HepG2 (cell line): ENCODE measurements around the gene TUBB. TPM values are rescaled to one million over a fixed set of nuclear protein-coding genes. Genes with fewer than 3 reads are reported as not detected.

ENCODE experiments used
- ATAC-seq: fragments of 200-7000 bp; cut with Tn5 transposase; 3 replicates; pipeline ENCODE4 v1.9.1; 2020; ENCODE audit warnings: mild to moderate bottlenecking, moderate library complexity
- BruUV-seq: library from RNA; stranded (reverse); fragments of 400-500 nt; replicated peaks from 2 replicates; lab custom pipeline; 2021; lab: Mats Ljungman, UMichigan
- CTCF ChIA-PET: fragments of 300-600 bp; formaldehyde crosslinking; extraction: SDS; loops from one replicate; lab custom pipeline; 2021; ENCODE audit warnings: low total read pairs, inconsistent platforms, low intra/inter-chr PET ratio; lab: Yijun Ruan, JAX
- POLR2A ChIA-PET: fragments of 350-600 bp; sonication (Branson Sonifier 250); formaldehyde crosslinking; loops from one replicate; lab custom pipeline; 2020; ENCODE audit warnings: antibody characterized with exemption, inconsistent platforms; lab: Yijun Ruan, JAX
- DNase-seq: peaks from one replicate; pipeline ENCODE4 v3.0.0-alpha.2; 2015; ENCODE audit warnings: low spot score
- FAIRE-seq: peaks from 3 replicates; lab custom pipeline; 2011; peaks lifted over from hg19 to GRCh38; lab: Jason Lieb, UNC
- H2AFZ ChIP-seq: one replicate; pipeline ENCODE4 v1.6.1; 2011; ENCODE audit warnings: low read length, inconsistent platforms
- H3K27ac ChIP-seq: fragments of 300-600 bp; 3 replicates; pipeline ENCODE4 v1.8.0; 2011; ENCODE audit warnings: mixed run types, mild to moderate bottlenecking, mixed read lengths, low read length, inconsistent platforms; ENCODE audit not compliant: insufficient read depth; ENCODE audit errors: extremely low read length
- H3K27me3 ChIP-seq, 2 experiments: fragments of 200-600 bp in 1 of 2; 2 replicates in 1 of 2; 3 replicates in 1 of 2; pipeline versions ENCODE4 v1.6.0 to v1.8.0; 2011; ENCODE audit warnings: low read length in 2 of 2, mild to moderate bottlenecking in 2 of 2, moderate library complexity in 2 of 2, inconsistent platforms in 1 of 2; ENCODE audit not compliant: insufficient read depth in 2 of 2, control insufficient read depth in 1 of 2
- H3K36me3 ChIP-seq, 2 experiments: fragments of 200-600 bp in 1 of 2; replicated peaks in 1 of 2; 2 replicates in 1 of 2; 3 replicates in 1 of 2; pipeline versions ENCODE4 v1.5.1 to v1.8.0; 2011; ENCODE audit warnings: low read length in 2 of 2, inconsistent platforms in 1 of 2; ENCODE audit not compliant: insufficient read depth in 2 of 2, control insufficient read depth in 1 of 2
- H3K4me1 ChIP-seq: 2 replicates; pipeline ENCODE4 v1.5.1; 2012; ENCODE audit warnings: low read length, inconsistent platforms; ENCODE audit not compliant: insufficient read depth
- H3K4me2 ChIP-seq: 2 replicates; pipeline ENCODE4 v1.6.0; 2011; ENCODE audit warnings: low read depth, low read length, inconsistent platforms
- H3K4me3 ChIP-seq, 3 experiments: fragments of 200-600 bp in 1 of 3; sonication (generic), shearing (Covaris generic) in 1 of 3; replicated peaks in 1 of 3; 2 replicates each; pipeline ENCODE4 v1.5.1; 2011 to 2016; ENCODE audit warnings: low read length in 3 of 3, inconsistent platforms in 2 of 3, low read depth in 2 of 3, mild to moderate bottlenecking in 2 of 3, control low read depth in 1 of 3, mixed read lengths in 1 of 3; ENCODE audit not compliant: insufficient read depth in 1 of 3
- H3K79me2 ChIP-seq: one replicate; pipeline ENCODE4 v1.6.1; 2011; ENCODE audit warnings: low read length, inconsistent platforms; ENCODE audit not compliant: insufficient read depth
- H3K9ac ChIP-seq: 2 replicates; pipeline ENCODE4 v1.6.0; 2011; ENCODE audit warnings: mild to moderate bottlenecking, low read depth, low read length, inconsistent platforms; ENCODE audit not compliant: insufficient read depth
- H3K9me3 ChIP-seq: 2 replicates; pipeline ENCODE4 v1.5.1; 2012; ENCODE audit warnings: mild to moderate bottlenecking, low read length
- H4K20me1 ChIP-seq: 2 replicates; pipeline ENCODE4 v1.6.0; 2011; ENCODE audit warnings: inconsistent platforms, mild to moderate bottlenecking, low read length, moderate library complexity; ENCODE audit not compliant: insufficient read depth
- ATRX ChIP-seq: sonication (generic); formaldehyde crosslinking; IDR thresholded peaks from 2 replicates; pipeline ENCODE4 v1.4.0; 2020; ENCODE audit warnings: missing genetic modification reagents, borderline replicate concordance
- NFE2L1 ChIP-seq: sonication (generic); formaldehyde crosslinking; IDR thresholded peaks from 2 replicates; pipeline ENCODE4 v1.4.0; 2020; ENCODE audit warnings: missing genetic modification reagents, mild to moderate bottlenecking, borderline replicate concordance
- PHB2 ChIP-seq: fragments of 450-650 bp; IDR thresholded peaks from 2 replicates; pipeline ENCODE4 v1.6.1; 2018; ENCODE audit not compliant: partially characterized antibody
- POLR2AphosphoS5 ChIP-seq: IDR thresholded peaks from 2 replicates; pipeline ENCODE4 v1.6.1; 2012; ENCODE audit warnings: low read depth, low read length
- TRIM24 ChIP-seq: sonication (generic); formaldehyde crosslinking; IDR thresholded peaks from 2 replicates; pipeline ENCODE4 v1.8.0; 2022; ENCODE audit warnings: mild to moderate bottlenecking, missing genetic modification reagents
- ZNF629 ChIP-seq: sonication (generic); formaldehyde crosslinking; conservative IDR thresholded peaks from 2 replicates; pipeline ENCODE4 v1.5.0; 2020; ENCODE audit warnings: missing genetic modification reagents
- ZNF780A ChIP-seq: sonication (generic); formaldehyde crosslinking; IDR thresholded peaks from 2 replicates; pipeline ENCODE4 v1.8.0; 2022; ENCODE audit warnings: mild to moderate bottlenecking, missing genetic modification reagents, moderate library complexity
- ZNF792 ChIP-seq: IDR thresholded peaks from 2 replicates; pipeline ENCODE4 v1.6.1; 2016
- ZSCAN21 ChIP-seq: sonication (generic); formaldehyde crosslinking; IDR thresholded peaks from 2 replicates; pipeline ENCODE4 v1.8.0; 2022; ENCODE audit warnings: mild to moderate bottlenecking, missing genetic modification reagents, moderate library complexity, borderline replicate concordance
- WGBS: methylation state at CpG from one replicate; pipeline ENCODE4 v1.1.6; 2017; ENCODE audit warnings: low lambda C conversion rate; 5-methylcytosine and 5-hydroxymethylcytosine counted together
- in situ Hi-C: cut with HindIII; loops from 2 replicates; pipeline ENCODE4 v1.10.0; 2017; ENCODE audit warnings: low pct_unique_long_range_greater_than_20kb; ENCODE audit not compliant: extremely low pct_ligation_motif_present
- intact Hi-C: fragments of 100-400 bp; cut with micrococcal nuclease; formaldehyde crosslinking; loops from one replicate; pipeline ENCODE4 v1.10.0; 2022; ENCODE audit not compliant: unreplicated experiment
- polyA plus RNA-seq, 8 experiments: library from polyadenylated mRNA; depleted of rRNA in 3 of 8; stranded (reverse) in 7 of 8; unstranded in 1 of 8; fragments of >200 nt; fragmentation: Illumina TruSeq in 4 of 8; extraction: Trizol in 4 of 8; gene quantifications; 2 replicates each; pipeline versions ENCODE4 v1.2.1 to v1.2.3, GENCODE V29; 2011 to 2016; ENCODE audit warnings: low read depth in 4 of 8, missing spikeins in 1 of 8, mixed read lengths in 1 of 8; ENCODE audit not compliant: insufficient read depth in 1 of 8
- total RNA-seq, 5 experiments: library from RNA; depleted of rRNA; stranded (reverse); fragments of >200 nt; fragmentation: Illumina TruSeq; extraction: Trizol; gene quantifications; 2 replicates each; pipeline ENCODE4 v1.2.3, GENCODE V29; 2016; ENCODE audit warnings: low read depth in 1 of 5
- TF ChIP-seq, protein P1 (sequence below): sonication (generic); formaldehyde crosslinking; IDR thresholded peaks from 2 replicates; pipeline ENCODE4 v1.5.0; 2020; ENCODE audit warnings: mild to moderate bottlenecking, missing genetic modification reagents
- TF ChIP-seq, protein P2 (sequence below): sonication (generic); formaldehyde crosslinking; IDR thresholded peaks from 2 replicates; pipeline ENCODE4 v1.4.0; 2020; ENCODE audit warnings: missing genetic modification reagents
- TF ChIP-seq, protein P3 (sequence below): sonication (generic); formaldehyde crosslinking; IDR thresholded peaks from 2 replicates; pipeline ENCODE4 v1.4.0; 2020; ENCODE audit warnings: missing genetic modification reagents
- TF ChIP-seq, protein P4 (sequence below): sonication (generic); formaldehyde crosslinking; IDR thresholded peaks from 2 replicates; pipeline ENCODE4 v1.4.0; 2020; ENCODE audit warnings: missing genetic modification reagents, borderline replicate concordance

TUBB gene
- total and polyA plus RNA-seq, 2 of the 13 experiments (the other 11 are each of a cell fraction or from before 2014, with no cell fraction given): 911 to 1,163 TPM

DNA sequence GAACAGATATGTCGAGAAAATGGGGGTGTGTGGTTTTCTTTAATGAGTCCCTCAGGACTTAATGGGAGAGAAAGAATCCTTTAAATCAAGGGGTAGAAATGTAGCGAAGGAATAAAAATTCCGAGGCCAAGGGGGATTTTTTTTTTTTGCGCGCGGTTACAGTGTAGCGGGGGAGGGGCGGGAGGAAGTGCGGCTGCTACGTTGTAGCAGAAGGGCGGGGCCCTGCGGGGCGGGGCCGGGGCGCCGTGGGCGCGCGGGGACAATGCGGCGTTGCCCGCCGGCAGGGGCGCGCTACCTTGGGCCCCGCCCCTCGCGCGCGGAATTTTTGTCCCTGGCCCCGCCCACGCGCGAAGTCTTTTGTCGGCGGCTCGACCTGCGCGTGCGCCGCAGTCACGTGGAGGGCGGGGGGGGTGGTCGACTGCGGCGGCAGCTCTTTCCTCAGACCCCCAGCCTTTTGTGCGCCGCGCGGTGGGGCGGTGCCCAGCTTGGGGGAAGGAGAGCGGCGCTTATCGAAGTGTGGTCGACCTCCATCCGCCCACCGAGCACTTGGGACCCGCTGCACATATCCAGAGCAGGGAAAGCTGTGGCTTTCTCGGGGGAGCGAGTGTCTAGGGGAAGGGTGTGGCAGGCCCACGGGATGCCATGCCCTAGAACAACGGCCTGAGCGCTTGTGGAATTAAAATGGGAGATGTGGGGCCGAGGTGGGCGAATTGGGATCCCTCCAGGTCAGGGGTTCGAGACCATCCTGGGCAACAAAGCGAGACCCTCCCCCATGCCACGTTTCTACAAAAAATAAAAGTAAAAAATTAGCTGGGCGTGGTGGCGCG is 1.3 kb downstream of the TUBB start:
- no peaks in the 10 kb centered on the region; a peak in 1 of 5 replicates for H3K27me3 ChIP-seq
- H3K9me3 ChIP-seq: no peaks in the 10 kb centered on the region
- H3K4me1 ChIP-seq: peaks cover 63% of the 10 kb centered on the region
- H2AFZ ChIP-seq: no peak overlapping the region
- ChIA-PET CTCF (interaction anchor here (1.0 to 3.5 kb wide), 4 partner anchors 9 to 49 kb away, joined by 4 to 130 read pairs (median 4); partner anchors contain the start of gene DHX16), POLR2A (interaction anchor here (0.7 to 5.0 kb wide), 25 partner anchors 9 to 193 kb away, joined by 3 to 92 read pairs (median 8); partner anchors contain the start of genes DHX16, FLOT1, IER3 and MRPS18B)
- WGBS: 3% methylated on average over 40 of the region's 71 CpGs
- peak overlapping the region; percentile 96 for H3K9ac ChIP-seq
- H3K4me3 ChIP-seq: peak overlapping the region; percentile 89 to 94 (median 90)
- in situ Hi-C loops (loop anchor here (5.0 to 10.0 kb wide), 2 partner anchors 44 to 237 kb away; partner anchors contain the start of gene HLA-E), intact Hi-C loops (loop anchor here (1.0 to 5.0 kb wide), 5 partner anchors 34 to 239 kb away; partner anchors contain the start of genes MRPS18B and PPP1R10)
- H3K4me2 ChIP-seq: peak overlapping the region; percentile 82
- BruUV-seq: no TSS peak
- peaks cover 44% of the 10 kb centered on the region for H4K20me1 ChIP-seq
- ATAC-seq (peak; percentile 9; the same call in 2 of the 3 replicates), FAIRE-seq (no peak), DNase-seq (peak; percentile 80)
- H3K27ac ChIP-seq: peak overlapping the region; percentile 96
- H3K36me3 ChIP-seq: peaks cover 13 to 35% of the 10 kb centered on the region in 2 experiments
- peaks cover 46% of the 10 kb centered on the region for H3K79me2 ChIP-seq
- TF ChIP-seq, protein P1, sequence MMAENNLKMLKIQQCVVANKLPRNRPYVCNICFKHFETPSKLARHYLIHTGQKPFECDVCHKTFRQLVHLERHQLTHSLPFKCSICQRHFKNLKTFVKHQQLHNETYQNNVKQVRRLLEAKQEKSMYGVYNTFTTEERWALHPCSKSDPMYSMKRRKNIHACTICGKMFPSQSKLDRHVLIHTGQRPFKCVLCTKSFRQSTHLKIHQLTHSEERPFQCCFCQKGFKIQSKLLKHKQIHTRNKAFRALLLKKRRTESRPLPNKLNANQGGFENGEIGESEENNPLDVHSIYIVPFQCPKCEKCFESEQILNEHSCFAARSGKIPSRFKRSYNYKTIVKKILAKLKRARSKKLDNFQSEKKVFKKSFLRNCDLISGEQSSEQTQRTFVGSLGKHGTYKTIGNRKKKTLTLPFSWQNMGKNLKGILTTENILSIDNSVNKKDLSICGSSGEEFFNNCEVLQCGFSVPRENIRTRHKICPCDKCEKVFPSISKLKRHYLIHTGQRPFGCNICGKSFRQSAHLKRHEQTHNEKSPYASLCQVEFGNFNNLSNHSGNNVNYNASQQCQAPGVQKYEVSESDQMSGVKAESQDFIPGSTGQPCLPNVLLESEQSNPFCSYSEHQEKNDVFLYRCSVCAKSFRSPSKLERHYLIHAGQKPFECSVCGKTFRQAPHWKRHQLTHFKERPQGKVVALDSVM: no peak
- TF ChIP-seq ZNF792 (peak; percentile 50), TRIM24 (CRISPR knock-in tag) (no peak), ZNF629 (CRISPR knock-in tag) (0 out of 2 replicates have a peak, but pooled peaks have one; percentile 27), ATRX (CRISPR knock-in tag) (no peak), ZSCAN21 (CRISPR knock-in tag) (no peak), NFE2L1 (CRISPR knock-in tag) (no peak), POLR2AphosphoS5 (peak; percentile 39), ZNF780A (CRISPR knock-in tag) (no peak), PHB2 (no peak)
- TF ChIP-seq, protein P2, sequence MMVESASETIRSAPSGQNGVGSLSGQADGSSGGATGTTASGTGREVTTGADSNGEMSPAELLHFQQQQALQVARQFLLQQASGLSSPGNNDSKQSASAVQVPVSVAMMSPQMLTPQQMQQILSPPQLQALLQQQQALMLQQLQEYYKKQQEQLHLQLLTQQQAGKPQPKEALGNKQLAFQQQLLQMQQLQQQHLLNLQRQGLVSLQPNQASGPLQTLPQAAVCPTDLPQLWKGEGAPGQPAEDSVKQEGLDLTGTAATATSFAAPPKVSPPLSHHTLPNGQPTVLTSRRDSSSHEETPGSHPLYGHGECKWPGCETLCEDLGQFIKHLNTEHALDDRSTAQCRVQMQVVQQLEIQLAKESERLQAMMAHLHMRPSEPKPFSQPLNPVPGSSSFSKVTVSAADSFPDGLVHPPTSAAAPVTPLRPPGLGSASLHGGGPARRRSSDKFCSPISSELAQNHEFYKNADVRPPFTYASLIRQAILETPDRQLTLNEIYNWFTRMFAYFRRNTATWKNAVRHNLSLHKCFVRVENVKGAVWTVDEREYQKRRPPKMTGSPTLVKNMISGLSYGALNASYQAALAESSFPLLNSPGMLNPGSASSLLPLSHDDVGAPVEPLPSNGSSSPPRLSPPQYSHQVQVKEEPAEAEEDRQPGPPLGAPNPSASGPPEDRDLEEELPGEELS: peak; percentile 53
- TF ChIP-seq, protein P3, sequence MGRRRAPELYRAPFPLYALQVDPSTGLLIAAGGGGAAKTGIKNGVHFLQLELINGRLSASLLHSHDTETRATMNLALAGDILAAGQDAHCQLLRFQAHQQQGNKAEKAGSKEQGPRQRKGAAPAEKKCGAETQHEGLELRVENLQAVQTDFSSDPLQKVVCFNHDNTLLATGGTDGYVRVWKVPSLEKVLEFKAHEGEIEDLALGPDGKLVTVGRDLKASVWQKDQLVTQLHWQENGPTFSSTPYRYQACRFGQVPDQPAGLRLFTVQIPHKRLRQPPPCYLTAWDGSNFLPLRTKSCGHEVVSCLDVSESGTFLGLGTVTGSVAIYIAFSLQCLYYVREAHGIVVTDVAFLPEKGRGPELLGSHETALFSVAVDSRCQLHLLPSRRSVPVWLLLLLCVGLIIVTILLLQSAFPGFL (CRISPR knock-in tag): no peak
- TF ChIP-seq, protein P4, sequence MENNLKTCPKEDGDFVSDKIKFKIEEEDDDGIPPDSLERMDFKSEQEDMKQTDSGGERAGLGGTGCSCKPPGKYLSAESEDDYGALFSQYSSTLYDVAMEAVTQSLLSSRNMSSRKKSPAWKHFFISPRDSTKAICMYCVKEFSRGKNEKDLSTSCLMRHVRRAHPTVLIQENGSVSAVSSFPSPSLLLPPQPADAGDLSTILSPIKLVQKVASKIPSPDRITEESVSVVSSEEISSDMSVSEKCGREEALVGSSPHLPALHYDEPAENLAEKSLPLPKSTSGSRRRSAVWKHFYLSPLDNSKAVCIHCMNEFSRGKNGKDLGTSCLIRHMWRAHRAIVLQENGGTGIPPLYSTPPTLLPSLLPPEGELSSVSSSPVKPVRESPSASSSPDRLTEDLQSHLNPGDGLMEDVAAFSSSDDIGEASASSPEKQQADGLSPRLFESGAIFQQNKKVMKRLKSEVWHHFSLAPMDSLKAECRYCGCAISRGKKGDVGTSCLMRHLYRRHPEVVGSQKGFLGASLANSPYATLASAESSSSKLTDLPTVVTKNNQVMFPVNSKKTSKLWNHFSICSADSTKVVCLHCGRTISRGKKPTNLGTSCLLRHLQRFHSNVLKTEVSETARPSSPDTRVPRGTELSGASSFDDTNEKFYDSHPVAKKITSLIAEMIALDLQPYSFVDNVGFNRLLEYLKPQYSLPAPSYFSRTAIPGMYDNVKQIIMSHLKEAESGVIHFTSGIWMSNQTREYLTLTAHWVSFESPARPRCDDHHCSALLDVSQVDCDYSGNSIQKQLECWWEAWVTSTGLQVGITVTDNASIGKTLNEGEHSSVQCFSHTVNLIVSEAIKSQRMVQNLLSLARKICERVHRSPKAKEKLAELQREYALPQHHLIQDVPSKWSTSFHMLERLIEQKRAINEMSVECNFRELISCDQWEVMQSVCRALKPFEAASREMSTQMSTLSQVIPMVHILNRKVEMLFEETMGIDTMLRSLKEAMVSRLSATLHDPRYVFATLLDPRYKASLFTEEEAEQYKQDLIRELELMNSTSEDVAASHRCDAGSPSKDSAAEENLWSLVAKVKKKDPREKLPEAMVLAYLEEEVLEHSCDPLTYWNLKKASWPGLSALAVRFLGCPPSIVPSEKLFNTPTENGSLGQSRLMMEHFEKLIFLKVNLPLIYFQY (CRISPR knock-in tag): no peak
